Mesothelial cell of epicardium (in vitro differentiated cells): Measurements from ENCODE around the gene GLOD4. TPM values are rescaled to one million over a fixed set of nuclear protein-coding genes. Genes with fewer than 3 reads are reported as not detected.

Experiments used
- DNase-seq, 2 experiments: peaks; one replicate each; pipeline ENCODE4 v3.0.0; 2021; ENCODE audit warnings: low spot score in 2 of 2; ENCODE audit not compliant: unreplicated experiment in 2 of 2
- H3K27ac Mint-ChIP-seq: 2 replicates; pipeline ENCODE4 v1.8.0; 2021; ENCODE audit warnings: mixed read lengths
- H3K27me3 Mint-ChIP-seq: 2 replicates; pipeline ENCODE4 v1.8.0; 2021; ENCODE audit warnings: low read depth, mixed read lengths
- H3K36me3 Mint-ChIP-seq: 2 replicates; pipeline ENCODE4 v1.8.0; 2021; ENCODE audit warnings: mixed read lengths
- H3K4me1 Mint-ChIP-seq: 2 replicates; pipeline ENCODE4 v1.8.0; 2021; ENCODE audit warnings: mixed read lengths
- H3K4me3 Mint-ChIP-seq: 2 replicates; pipeline ENCODE4 v1.8.0; 2021; ENCODE audit warnings: mild to moderate bottlenecking, moderate library complexity, mixed read lengths
- H3K9me3 Mint-ChIP-seq: 2 replicates; pipeline ENCODE4 v1.8.0; 2021; ENCODE audit warnings: mixed read lengths
- total RNA-seq: library from RNA; stranded (reverse); gene quantifications from 3 replicates; pipeline ENCODE4 v1.2.1, GENCODE V29; 2021
- TF ChIP-seq, protein P1 (sequence below): fragments of 200-600 bp; sonication (generic); IDR thresholded peaks from one replicate; pipeline ENCODE4 v1.5.0; 2021; ENCODE audit warnings: antibody characterized with exemption; ENCODE audit not compliant: unreplicated experiment

The GLOD4 gene
- total RNA-seq, 1 donor from 2014 or later, result 72.1 TPM

DNA sequence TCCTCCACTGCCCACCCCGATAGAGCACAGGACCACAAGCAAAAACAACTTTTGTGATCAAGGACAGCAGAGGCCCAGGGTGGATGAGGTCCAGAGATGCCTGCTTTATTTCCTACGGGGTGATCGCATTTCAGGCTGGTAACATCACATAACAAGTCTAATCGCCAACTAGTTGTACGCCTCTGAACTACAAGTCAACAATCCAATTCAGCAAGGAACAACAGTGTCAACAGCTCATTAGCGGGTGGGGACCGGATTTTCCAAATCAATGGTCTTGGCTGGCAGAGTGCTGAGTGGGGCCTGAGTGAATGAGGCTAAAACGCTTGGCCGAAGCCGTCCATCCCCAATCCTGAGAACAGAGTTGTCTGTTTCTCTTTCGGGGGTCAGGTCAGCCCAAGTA, 17.2 kb upstream of the GLOD4 start:
- H3K27me3 Mint-ChIP-seq, result no peaks in the 10 kb centered on the region
- no peaks in the 10 kb centered on the region for H3K9me3 Mint-ChIP-seq
- DNase-seq, result no peak
- peaks cover 12% of the 10 kb centered on the region for H3K36me3 Mint-ChIP-seq
- TF ChIP-seq, protein P1, sequence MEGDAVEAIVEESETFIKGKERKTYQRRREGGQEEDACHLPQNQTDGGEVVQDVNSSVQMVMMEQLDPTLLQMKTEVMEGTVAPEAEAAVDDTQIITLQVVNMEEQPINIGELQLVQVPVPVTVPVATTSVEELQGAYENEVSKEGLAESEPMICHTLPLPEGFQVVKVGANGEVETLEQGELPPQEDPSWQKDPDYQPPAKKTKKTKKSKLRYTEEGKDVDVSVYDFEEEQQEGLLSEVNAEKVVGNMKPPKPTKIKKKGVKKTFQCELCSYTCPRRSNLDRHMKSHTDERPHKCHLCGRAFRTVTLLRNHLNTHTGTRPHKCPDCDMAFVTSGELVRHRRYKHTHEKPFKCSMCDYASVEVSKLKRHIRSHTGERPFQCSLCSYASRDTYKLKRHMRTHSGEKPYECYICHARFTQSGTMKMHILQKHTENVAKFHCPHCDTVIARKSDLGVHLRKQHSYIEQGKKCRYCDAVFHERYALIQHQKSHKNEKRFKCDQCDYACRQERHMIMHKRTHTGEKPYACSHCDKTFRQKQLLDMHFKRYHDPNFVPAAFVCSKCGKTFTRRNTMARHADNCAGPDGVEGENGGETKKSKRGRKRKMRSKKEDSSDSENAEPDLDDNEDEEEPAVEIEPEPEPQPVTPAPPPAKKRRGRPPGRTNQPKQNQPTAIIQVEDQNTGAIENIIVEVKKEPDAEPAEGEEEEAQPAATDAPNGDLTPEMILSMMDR, result no peak
- H3K27ac Mint-ChIP-seq, result no peak overlapping the region
- H3K4me3 Mint-ChIP-seq, result no peak overlapping the region
- H3K4me1 Mint-ChIP-seq, result peaks cover 7% of the 10 kb centered on the region

DNA sequence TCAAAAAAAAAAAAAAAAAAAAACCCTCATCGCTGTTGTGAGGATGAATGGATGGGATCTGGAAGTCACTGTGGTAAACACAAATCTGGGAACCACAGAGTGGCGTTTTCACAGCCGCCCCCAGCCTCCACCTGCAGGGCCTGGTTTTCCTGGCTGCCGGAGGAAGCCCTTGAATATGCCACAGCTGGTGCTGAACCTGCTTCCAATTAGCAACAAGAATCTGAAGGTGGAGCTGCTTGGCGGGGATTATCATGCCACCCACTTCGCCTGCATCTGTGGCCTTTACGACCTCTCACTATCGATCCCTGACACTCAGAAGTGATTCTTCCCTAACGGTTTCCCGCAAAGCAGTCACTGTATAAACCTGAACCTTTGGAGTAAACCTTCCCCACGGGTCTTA, 16.2 kb upstream of the GLOD4 start:
- TF ChIP-seq, protein P1, result no peak
- H3K27ac Mint-ChIP-seq, result no peak overlapping the region
- no peaks in the 10 kb centered on the region for H3K27me3 Mint-ChIP-seq
- no peak for DNase-seq
- H3K4me1 Mint-ChIP-seq, result peaks cover 7% of the 10 kb centered on the region
- H3K4me3 Mint-ChIP-seq, result no peak overlapping the region
- H3K9me3 Mint-ChIP-seq, result no peaks in the 10 kb centered on the region
- H3K36me3 Mint-ChIP-seq, result peaks cover 12% of the 10 kb centered on the region

DNA sequence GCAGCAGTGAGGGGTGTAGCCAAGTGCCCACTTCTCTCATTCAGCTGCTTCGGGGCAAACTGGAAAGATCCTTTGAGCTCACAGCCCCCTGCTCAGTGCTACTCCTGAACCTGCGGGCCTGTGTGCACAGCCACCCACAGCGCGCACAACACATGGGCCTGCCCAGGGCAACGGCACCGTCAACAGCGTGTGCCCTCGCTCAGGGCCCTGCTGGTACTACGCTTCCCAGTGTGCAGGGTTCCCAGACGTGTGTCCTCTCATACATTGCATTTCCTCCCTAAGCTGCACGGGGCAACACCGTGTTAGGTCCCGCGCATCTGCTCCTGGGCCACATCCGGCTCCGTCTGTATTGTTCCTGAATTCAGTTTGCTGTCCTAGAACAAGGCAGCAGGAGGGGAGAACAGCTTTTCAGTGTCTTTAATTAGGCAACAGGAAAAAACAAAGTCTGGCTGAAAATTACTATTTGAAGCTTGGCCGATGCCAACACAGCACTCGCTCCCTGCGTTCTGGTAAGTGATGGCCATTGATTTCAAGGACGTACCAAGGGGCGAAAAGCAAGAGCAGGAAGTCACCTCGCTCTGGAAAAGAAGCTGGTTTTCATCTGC, 15.3 kb upstream of the GLOD4 start:
- TF ChIP-seq, protein P1, result no peak
- H3K36me3 Mint-ChIP-seq, result peaks cover 12% of the 10 kb centered on the region
- peaks cover 7% of the 10 kb centered on the region for H3K4me1 Mint-ChIP-seq
- no peak overlapping the region for H3K4me3 Mint-ChIP-seq
- H3K27ac Mint-ChIP-seq, result no peak overlapping the region
- H3K9me3 Mint-ChIP-seq, result no peaks in the 10 kb centered on the region
- no peaks in the 10 kb centered on the region for H3K27me3 Mint-ChIP-seq
- DNase-seq, result no peak

DNA sequence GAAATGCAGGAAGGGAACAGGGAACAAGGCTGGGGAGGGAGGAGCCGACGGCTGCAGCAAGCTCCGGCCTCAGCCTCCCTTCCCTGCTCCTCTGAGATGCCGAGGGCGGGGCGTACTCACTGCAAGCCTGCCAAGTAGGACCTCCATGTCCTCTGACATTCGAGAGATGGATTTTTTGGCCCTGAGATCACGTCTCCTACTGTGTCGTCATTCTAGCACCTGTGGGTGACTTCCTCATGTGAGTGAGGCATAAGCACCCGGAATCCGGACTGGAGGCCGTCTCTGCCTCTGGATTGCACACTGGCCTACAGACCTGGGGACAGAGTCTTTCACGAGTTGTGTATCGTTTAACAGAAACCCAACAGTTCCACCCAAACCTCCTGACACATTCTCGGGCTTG, 14.5 kb upstream of the GLOD4 start:
- DNase-seq, result no peak
- no peak overlapping the region for H3K27ac Mint-ChIP-seq

DNA sequence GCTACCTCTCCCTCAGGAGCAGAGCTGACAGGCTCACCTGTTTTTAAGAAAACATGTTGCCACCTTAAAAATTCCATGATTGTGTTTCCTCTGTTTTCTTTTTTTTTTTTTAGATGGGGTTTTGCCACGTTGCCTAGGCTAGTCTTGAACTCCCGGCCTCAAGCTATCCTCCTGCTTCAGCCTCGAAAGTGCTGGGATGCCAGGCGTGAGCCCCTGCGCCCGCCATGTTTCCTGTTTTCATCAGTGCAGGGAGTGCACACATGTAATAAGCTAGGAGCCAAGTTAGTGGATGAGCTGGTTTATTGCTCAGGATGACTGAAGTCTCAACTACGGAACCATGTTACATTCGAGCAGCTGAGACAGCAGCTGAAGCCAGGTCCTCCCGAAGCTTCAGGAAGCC, 13.6 kb upstream of the GLOD4 start:
- Mint-ChIP-seq H3K9me3 (no peaks in the 10 kb centered on the region), H3K4me1 (peaks cover 9% of the 10 kb centered on the region), H3K4me3 (no peak overlapping the region), H3K27me3 (no peaks in the 10 kb centered on the region), H3K27ac (no peak overlapping the region), H3K36me3 (peaks cover 15% of the 10 kb centered on the region)
- TF ChIP-seq, protein P1, result no peak
- DNase-seq, result no peak

More for the DNA sequence above, 14.5 kb upstream of the GLOD4 start:
- Mint-ChIP-seq H3K36me3 (peaks cover 12% of the 10 kb centered on the region), H3K4me3 (no peak overlapping the region), H3K9me3 (no peaks in the 10 kb centered on the region), H3K4me1 (peaks cover 7% of the 10 kb centered on the region), H3K27me3 (no peaks in the 10 kb centered on the region)
- TF ChIP-seq, protein P1, result no peak

DNA sequence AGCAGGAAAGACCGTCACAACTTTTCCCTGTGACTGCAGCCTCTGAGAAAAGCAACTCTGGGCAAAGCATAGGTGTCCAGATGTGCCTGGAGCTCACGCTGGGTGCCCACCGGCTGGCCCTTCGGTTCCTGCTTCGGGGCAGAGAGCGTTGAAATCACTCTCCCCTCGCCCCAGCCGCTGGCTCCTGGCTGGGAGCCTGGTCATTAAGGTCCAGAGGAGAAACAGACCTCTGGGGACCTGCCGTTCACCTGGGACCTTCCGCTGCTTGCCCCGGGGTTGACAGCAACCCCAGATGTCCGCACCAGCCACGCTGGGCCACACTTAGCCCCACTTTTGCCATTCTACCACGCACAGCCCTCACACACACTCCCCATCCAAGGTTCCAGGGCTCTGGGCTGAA, 13.2 kb upstream of the GLOD4 start:
- Mint-ChIP-seq H3K36me3 (peaks cover 14% of the 10 kb centered on the region), H3K4me3 (no peak overlapping the region)
- TF ChIP-seq, protein P1, result no peak

More for the DNA sequence above, 13.2 kb upstream of the GLOD4 start:
- H3K27me3 Mint-ChIP-seq, result no peaks in the 10 kb centered on the region
- H3K27ac Mint-ChIP-seq, result no peak overlapping the region
- no peak for DNase-seq
- H3K9me3 Mint-ChIP-seq, result no peaks in the 10 kb centered on the region
- peaks cover 10% of the 10 kb centered on the region for H3K4me1 Mint-ChIP-seq
